A673 (cell line): ENCODE results near the gene TAPBP. TPM values are rescaled to one million over a fixed set of nuclear protein-coding genes. Genes with fewer than 3 reads are reported as not detected.
A peak's percentile ranks its signal among the peaks of the same experiment; 100 is the strongest.

ENCODE experiments used
- BruUV-seq: library from RNA; stranded (reverse); fragments of 400-500 nt; replicated peaks from 2 replicates; lab custom pipeline; 2021; lab: Mats Ljungman, UMichigan
- CTCF ChIA-PET: fragments of 300-600 bp; sonication (Branson Sonifier 250); formaldehyde crosslinking; loops from one replicate; lab custom pipeline; 2022; ENCODE audit warnings: antibody characterized with exemption; lab: Charles Lee
- POLR2A ChIA-PET: fragments of 300-600 bp; sonication (Branson Sonifier 250); formaldehyde crosslinking; loops from one replicate; lab custom pipeline; 2022; ENCODE audit warnings: antibody characterized with exemption; ENCODE audit not compliant: low non-redundant PET; lab: Charles Lee
- DNase-seq: peaks from one replicate; pipeline ENCODE4 v3.0.0-alpha.2; 2015; ENCODE audit warnings: low spot score
- H3K27ac ChIP-seq: fragments of 200-600 bp; sonication (generic); 2 replicates; pipeline ENCODE4 v1.5.1; 2016; ENCODE audit warnings: mixed run types, low read depth, mild to moderate bottlenecking, mixed read lengths, antibody characterized with exemption, low read length; ENCODE audit not compliant: poor library complexity, severe bottlenecking
- H3K27me3 ChIP-seq: fragments of 200-600 bp; sonication (generic); replicated peaks from 2 replicates; pipeline ENCODE4 v1.6.1; 2017; ENCODE audit warnings: mixed run types, low read depth, mild to moderate bottlenecking, mixed read lengths, antibody characterized with exemption, low read length; ENCODE audit not compliant: insufficient read depth, poor library complexity
- H3K36me3 ChIP-seq: fragments of 200-600 bp; sonication (generic); 2 replicates; pipeline ENCODE4 v1.6.1; 2016; ENCODE audit warnings: mixed run types, mild to moderate bottlenecking, mixed read lengths, antibody characterized with exemption, low read length; ENCODE audit not compliant: insufficient read depth, poor library complexity, severe bottlenecking
- H3K4me1 ChIP-seq: fragments of 200-600 bp; sonication (generic); 2 replicates; pipeline ENCODE4 v1.6.1; 2017; ENCODE audit warnings: mixed run types, mild to moderate bottlenecking, mixed read lengths, antibody characterized with exemption, low read length; ENCODE audit not compliant: insufficient read depth, poor library complexity, severe bottlenecking
- H3K4me3 ChIP-seq: fragments of 200-600 bp; sonication (generic); 2 replicates; pipeline ENCODE4 v1.5.1; 2016; ENCODE audit warnings: low read depth, mixed run types, mild to moderate bottlenecking, mixed read lengths, low read length; ENCODE audit not compliant: poor library complexity, severe bottlenecking
- H3K9me3 ChIP-seq: fragments of 200-600 bp; sonication (generic); 2 replicates; pipeline ENCODE4 v1.6.1; 2016; ENCODE audit warnings: mixed run types, low read depth, mild to moderate bottlenecking, mixed read lengths, antibody characterized with exemption, low read length; ENCODE audit not compliant: poor library complexity, severe bottlenecking
- CTCF ChIP-seq: fragments of 300-800, 200-600 bp; sonication (generic); conservative IDR thresholded peaks from 2 replicates; pipeline ENCODE4 v1.5.1; 2017; ENCODE audit warnings: low read depth, mild to moderate bottlenecking, antibody characterized with exemption, low read length, moderate library complexity, mixed read lengths
- EZH2 ChIP-seq: fragments of 200-600 bp; sonication (generic); IDR thresholded peaks from 2 replicates; pipeline ENCODE4 v1.6.1; 2017; ENCODE audit warnings: borderline replicate concordance, low read depth, mild to moderate bottlenecking, mixed read lengths, antibody characterized with exemption, low read length; ENCODE audit not compliant: poor library complexity, severe bottlenecking
- intact Hi-C: fragments of 100-400 bp; cut with micrococcal nuclease; formaldehyde crosslinking; loops from one replicate; pipeline ENCODE4 v1.10.0; 2022; ENCODE audit not compliant: unreplicated experiment
- total RNA-seq: library from RNA; stranded (reverse); gene quantifications from 2 replicates; pipeline ENCODE4 v1.2.3, GENCODE V29; 2021

The TAPBP gene
- total RNA-seq, 1 experiment from 2014 or later: 87.8 TPM

GRCh38 chr6:33315793-33316602, 2.1 kb upstream of the TAPBP start:
- ChIA-PET POLR2A (no interaction called here), CTCF (interaction anchor here (0.6 kb wide), 1 partner anchor 68 kb away, joined by 3 read pairs; no protein-coding TSS in a partner anchor)
- H3K4me1 ChIP-seq: peaks cover 32% of the 10 kb centered on the region
- intact Hi-C loops: loop anchor here (5.0 to 10.0 kb wide), 2 partner anchors 76 to 99 kb away; partner anchors contain the start of genes CUTA, KIFC1 and PHF1
- TF ChIP-seq CTCF (no peak), EZH2 (no peak)
- no peak for DNase-seq
- H3K9me3 ChIP-seq: no peaks in the 10 kb centered on the region
- no peak overlapping the region for H3K4me3 ChIP-seq
- no peaks in the 10 kb centered on the region for H3K27me3 ChIP-seq
- H3K36me3 ChIP-seq: peaks cover 30% of the 10 kb centered on the region
- H3K27ac ChIP-seq: peak overlapping the region; percentile 18
- BruUV-seq: no TSS peak

- CTCF ChIA-PET: no interaction called here
- peak; percentile 56 for DNase-seq
These were observed 1.3 kb upstream of the TAPBP start for GRCh38 chr6:33314943-33315792.

More at GRCh38 chr6:33314943-33315792, 1.3 kb upstream of the TAPBP start:
- Histone ChIP-seq H3K4me3 (peak overlapping the region; percentile 83), H3K4me1 (peaks cover 30% of the 10 kb centered on the region), H3K27ac (peak overlapping the region; percentile 82), H3K36me3 (peaks cover 28% of the 10 kb centered on the region), H3K27me3 (no peaks in the 10 kb centered on the region), H3K9me3 (no peaks in the 10 kb centered on the region)
- intact Hi-C loops: loop anchor here (1.0 to 10.0 kb wide), 3 partner anchors 16 to 100 kb away; partner anchors contain the start of genes CUTA, KIFC1 and PHF1
- no peak for TF ChIP-seq EZH2
- no peak for TF ChIP-seq CTCF
- BruUV-seq: no TSS peak
- POLR2A ChIA-PET: no interaction called here
